ENCODE data around the gene TBC1D24. TPM values are rescaled to one million over a fixed set of nuclear protein-coding genes. Genes with fewer than 3 reads are reported as not detected.

The TBC1D24 gene
- polyA plus RNA-seq, 1 of the 3 experiments (the other 2 are of a cell fraction): 6.7 TPM

- TF ChIP-seq, protein P1, sequence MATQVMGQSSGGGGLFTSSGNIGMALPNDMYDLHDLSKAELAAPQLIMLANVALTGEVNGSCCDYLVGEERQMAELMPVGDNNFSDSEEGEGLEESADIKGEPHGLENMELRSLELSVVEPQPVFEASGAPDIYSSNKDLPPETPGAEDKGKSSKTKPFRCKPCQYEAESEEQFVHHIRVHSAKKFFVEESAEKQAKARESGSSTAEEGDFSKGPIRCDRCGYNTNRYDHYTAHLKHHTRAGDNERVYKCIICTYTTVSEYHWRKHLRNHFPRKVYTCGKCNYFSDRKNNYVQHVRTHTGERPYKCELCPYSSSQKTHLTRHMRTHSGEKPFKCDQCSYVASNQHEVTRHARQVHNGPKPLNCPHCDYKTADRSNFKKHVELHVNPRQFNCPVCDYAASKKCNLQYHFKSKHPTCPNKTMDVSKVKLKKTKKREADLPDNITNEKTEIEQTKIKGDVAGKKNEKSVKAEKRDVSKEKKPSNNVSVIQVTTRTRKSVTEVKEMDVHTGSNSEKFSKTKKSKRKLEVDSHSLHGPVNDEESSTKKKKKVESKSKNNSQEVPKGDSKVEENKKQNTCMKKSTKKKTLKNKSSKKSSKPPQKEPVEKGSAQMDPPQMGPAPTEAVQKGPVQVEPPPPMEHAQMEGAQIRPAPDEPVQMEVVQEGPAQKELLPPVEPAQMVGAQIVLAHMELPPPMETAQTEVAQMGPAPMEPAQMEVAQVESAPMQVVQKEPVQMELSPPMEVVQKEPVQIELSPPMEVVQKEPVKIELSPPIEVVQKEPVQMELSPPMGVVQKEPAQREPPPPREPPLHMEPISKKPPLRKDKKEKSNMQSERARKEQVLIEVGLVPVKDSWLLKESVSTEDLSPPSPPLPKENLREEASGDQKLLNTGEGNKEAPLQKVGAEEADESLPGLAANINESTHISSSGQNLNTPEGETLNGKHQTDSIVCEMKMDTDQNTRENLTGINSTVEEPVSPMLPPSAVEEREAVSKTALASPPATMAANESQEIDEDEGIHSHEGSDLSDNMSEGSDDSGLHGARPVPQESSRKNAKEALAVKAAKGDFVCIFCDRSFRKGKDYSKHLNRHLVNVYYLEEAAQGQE (IDR thresholded peaks at IDR 0.05; ENCODE audit: low read depth, low read length): no peak
- no peak for TF ChIP-seq GABPA (IDR thresholded peaks at IDR 0.05; ENCODE audit: low read depth)
These were observed 44.9 kb upstream of the TBC1D24 start (continued) for GRCh38 chr16:2429771-2430663.

DNA sequence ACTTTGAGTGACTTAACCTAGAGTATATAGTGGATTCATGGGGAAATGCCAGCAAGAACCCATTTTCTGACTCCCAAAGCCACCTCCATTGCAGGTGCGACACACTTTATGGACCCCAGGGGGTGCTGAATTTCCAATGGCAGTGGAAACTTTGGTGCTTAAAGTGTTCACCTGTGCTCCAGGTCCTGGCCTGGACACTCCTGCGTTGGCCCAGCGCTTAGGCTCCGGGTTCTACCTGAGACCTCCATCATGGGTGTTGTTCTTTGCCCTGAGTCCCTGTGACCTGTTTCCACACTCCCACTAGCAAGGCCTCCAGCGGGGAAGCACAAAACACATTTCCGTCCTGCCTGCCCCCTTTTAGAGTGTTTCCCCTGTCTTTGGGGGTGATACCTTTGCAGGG, 42.6 kb upstream of the TBC1D24 start:
- H3K79me2 ChIP-seq (ENCODE audit: insufficient read depth): peaks cover 60% of the 10 kb centered on the region
- H3K27ac ChIP-seq (ENCODE audit: low read depth in 2 of 2, low read length in 1 of 2): no peak overlapping the region
- peaks cover 22 to 25% of the 10 kb centered on the region in 2 experiments for H3K36me3 ChIP-seq (replicated peaks in 1 of 2; ENCODE audit: control insufficient read depth in 1 of 2, insufficient read depth in 2 of 2, low read length in 1 of 2)
- no peaks in the 10 kb centered on the region for H3K27me3 ChIP-seq (ENCODE audit: insufficient read depth)
- H3K4me3 ChIP-seq (ENCODE audit: low read depth in 2 of 2, low read length in 1 of 2): no peak overlapping the region
- peaks cover 12% of the 10 kb centered on the region; the same call in 1 of the 2 replicates for H4K20me1 ChIP-seq (ENCODE audit: insufficient read depth)
- CTCF ChIA-PET: interaction anchor here (0.9 to 2.6 kb wide), 2 partner anchors 52 to 92 kb away, joined by 3 to 14 read pairs; partner anchors contain the start of gene ABCA3
- peaks cover 10 to 24% of the 10 kb centered on the region in 2 experiments for H3K4me1 ChIP-seq (ENCODE audit: control insufficient read depth in 1 of 2, insufficient read depth in 2 of 2, low read depth in 1 of 2, low read length in 1 of 2)
- H3K9me3 ChIP-seq: no peaks in the 10 kb centered on the region
- H3F3A ChIP-seq (replicated peaks; ENCODE audit: insufficient read depth): peaks cover 3% of the 10 kb centered on the region
- TF ChIP-seq YY1 (IDR thresholded peaks at IDR 0.05; ENCODE audit: low read depth): no peak
- TF ChIP-seq ZBTB33 (IDR thresholded peaks at IDR 0.05; ENCODE audit: borderline replicate concordance, low read depth): no peak
- TF ChIP-seq MEF2A (IDR thresholded peaks at IDR 0.05; ENCODE audit: borderline replicate concordance, low read depth): no peak
- TF ChIP-seq JUND (IDR thresholded peaks at IDR 0.05): no peak
- no peak for TF ChIP-seq POLR2AphosphoS5 (IDR thresholded peaks at IDR 0.05; ENCODE audit: low read depth, low read length)
- TF ChIP-seq TCF12 (IDR thresholded peaks at IDR 0.05): no peak
- TF ChIP-seq, protein P2, sequence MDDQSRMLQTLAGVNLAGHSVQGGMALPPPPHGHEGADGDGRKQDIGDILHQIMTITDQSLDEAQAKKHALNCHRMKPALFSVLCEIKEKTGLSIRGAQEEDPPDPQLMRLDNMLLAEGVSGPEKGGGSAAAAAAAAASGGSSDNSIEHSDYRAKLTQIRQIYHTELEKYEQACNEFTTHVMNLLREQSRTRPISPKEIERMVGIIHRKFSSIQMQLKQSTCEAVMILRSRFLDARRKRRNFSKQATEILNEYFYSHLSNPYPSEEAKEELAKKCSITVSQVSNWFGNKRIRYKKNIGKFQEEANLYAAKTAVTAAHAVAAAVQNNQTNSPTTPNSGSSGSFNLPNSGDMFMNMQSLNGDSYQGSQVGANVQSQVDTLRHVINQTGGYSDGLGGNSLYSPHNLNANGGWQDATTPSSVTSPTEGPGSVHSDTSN (IDR thresholded peaks at IDR 0.05): no peak
- TF ChIP-seq RCOR1 (IDR thresholded peaks at IDR 0.05; ENCODE audit: low read length): no peak
- TF ChIP-seq RFX5 (IDR thresholded peaks at IDR 0.05; ENCODE audit: low read length): no peak
- TF ChIP-seq GATA2 (CRISPR knock-in tag; IDR thresholded peaks at IDR 0.05): no peak
- no peak for TF ChIP-seq EZH2phosphoT487 (IDR thresholded peaks at IDR 0.05; ENCODE audit: borderline replicate concordance, low read depth)
- TF ChIP-seq, protein P1 (IDR thresholded peaks at IDR 0.05; ENCODE audit: low read depth, low read length): no peak
- no peak overlapping the region for H3K4me2 ChIP-seq
- 100% methylated on average over 6 of the region's 6 CpGs for WGBS (ENCODE audit: low lambda C conversion rate)
- no peak overlapping the region for H3K9ac ChIP-seq
- DNase-seq: no peak
- POLR2A ChIA-PET: no interaction called here
- H2AFZ ChIP-seq (ENCODE audit: low read depth): no peak overlapping the region
- H3K9me2 ChIP-seq: no peaks in the 10 kb centered on the region
